Stimulated activated CD4-positive, alpha-beta T cell treated with anti-CD3 and anti-CD28 coated beads, Interleukin-1b, Interleukin-23, amount 100 ng/mL, for 4 hours (primary cell): ENCODE results near the gene PAQR3.

Experiments
- DNase-seq, 2 donors: peaks; one replicate each; pipeline ENCODE4 v3.0.0-alpha.2; 2020; ENCODE audit warnings: low read depth in 2 of 2

The PAQR3 gene

GRCh38 chr4:78862314-78862737, 76.9 kb downstream of the PAQR3 start:
- no peak for DNase-seq
